22Rv1 (cell line): Measurements from ENCODE around the gene TIMM50.

Experiments used
- CTCF ChIP-seq: fragments of 450-650 bp; IDR thresholded peaks from 2 replicates; pipeline ENCODE4 v1.5.1; 2017; ENCODE audit warnings: mild to moderate bottlenecking
- ZFX ChIP-seq: fragments of 450-650 bp; IDR thresholded peaks from 2 replicates; pipeline ENCODE4 v1.6.1; 2017; ENCODE audit warnings: antibody characterized with exemption, borderline replicate concordance

DNA sequence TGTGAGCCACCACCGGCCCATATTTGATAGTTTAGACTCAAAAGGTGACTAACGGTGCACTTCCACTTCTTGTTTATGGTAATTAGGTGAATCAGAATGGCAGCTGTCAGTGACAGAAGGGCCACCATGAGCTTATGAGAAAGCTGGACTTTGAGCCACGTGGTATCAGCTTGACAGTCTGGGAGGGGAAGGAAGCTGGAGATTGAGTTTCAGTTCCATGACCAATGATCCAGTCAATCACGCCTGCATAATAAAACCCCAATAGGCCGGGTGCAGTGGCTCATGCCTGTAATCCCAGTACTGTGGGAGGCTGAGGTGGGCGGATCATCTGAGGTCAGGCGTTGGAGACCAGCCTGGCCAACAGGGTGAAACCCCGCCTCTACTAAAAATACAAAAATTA, 43.9 kb downstream of the TIMM50 start:
- TF ChIP-seq CTCF: no peak
- no peak for TF ChIP-seq ZFX
